Esophagus squamous epithelium (tissue), 4 donors: ENCODE results near the gene TOP2B.

ENCODE experiments used
- POLR2A ChIP-seq, 4 donors: fragments of 450-650 bp; IDR thresholded peaks; one replicate each; pipeline ENCODE4 v1.6.1; 2017; ENCODE audit warnings: antibody characterized with exemption in 4 of 4, mild to moderate bottlenecking in 4 of 4, moderate library complexity in 3 of 4
- TF ChIP-seq, protein P1 (sequence below), 6 experiments: fragments of 450-650 bp in 4 of 6; fragments of 200-600 bp in 2 of 6; sonication (generic) in 2 of 6; IDR thresholded peaks; one replicate each; pipeline ENCODE4 v1.5.1; 2016 to 2019; ENCODE audit warnings: antibody characterized with exemption in 6 of 6, mild to moderate bottlenecking in 4 of 6, moderate library complexity in 4 of 6

DNA sequence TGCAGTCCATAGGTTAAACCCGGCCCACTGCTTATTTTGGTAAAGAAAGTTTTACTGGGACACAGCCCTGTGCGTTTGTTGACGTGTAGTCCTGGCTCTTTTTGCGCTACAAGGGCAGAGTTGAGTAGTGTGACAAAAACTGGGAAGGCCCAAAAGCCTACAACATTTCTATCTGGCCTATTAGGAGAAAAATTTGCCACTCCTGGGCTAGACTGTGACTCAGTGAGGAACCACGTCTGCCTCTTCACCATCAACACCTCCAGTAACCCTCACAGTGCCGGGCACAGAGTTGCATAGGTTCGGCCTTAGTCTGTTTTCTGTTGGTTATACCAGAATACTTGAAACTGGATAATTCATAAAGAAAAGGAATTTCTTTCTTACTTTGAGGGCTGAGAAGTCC, 110.3 kb downstream of the TOP2B start:
- TF ChIP-seq, protein P1, sequence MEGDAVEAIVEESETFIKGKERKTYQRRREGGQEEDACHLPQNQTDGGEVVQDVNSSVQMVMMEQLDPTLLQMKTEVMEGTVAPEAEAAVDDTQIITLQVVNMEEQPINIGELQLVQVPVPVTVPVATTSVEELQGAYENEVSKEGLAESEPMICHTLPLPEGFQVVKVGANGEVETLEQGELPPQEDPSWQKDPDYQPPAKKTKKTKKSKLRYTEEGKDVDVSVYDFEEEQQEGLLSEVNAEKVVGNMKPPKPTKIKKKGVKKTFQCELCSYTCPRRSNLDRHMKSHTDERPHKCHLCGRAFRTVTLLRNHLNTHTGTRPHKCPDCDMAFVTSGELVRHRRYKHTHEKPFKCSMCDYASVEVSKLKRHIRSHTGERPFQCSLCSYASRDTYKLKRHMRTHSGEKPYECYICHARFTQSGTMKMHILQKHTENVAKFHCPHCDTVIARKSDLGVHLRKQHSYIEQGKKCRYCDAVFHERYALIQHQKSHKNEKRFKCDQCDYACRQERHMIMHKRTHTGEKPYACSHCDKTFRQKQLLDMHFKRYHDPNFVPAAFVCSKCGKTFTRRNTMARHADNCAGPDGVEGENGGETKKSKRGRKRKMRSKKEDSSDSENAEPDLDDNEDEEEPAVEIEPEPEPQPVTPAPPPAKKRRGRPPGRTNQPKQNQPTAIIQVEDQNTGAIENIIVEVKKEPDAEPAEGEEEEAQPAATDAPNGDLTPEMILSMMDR (IDR thresholded peaks at IDR 0.05) = no peak
- no peak for TF ChIP-seq POLR2A (IDR thresholded peaks at IDR 0.05)
